ENCODE results near the gene AKR1E2. TPM values are rescaled to one million over a fixed set of nuclear protein-coding genes. Genes with fewer than 3 reads are reported as not detected.

AKR1E2 gene
- total and polyA plus RNA-seq, 2 donors (not counting 3 experiments of a cell fraction or from before 2014, with no cell fraction given), result 4.0 to 8.2 TPM

DNA sequence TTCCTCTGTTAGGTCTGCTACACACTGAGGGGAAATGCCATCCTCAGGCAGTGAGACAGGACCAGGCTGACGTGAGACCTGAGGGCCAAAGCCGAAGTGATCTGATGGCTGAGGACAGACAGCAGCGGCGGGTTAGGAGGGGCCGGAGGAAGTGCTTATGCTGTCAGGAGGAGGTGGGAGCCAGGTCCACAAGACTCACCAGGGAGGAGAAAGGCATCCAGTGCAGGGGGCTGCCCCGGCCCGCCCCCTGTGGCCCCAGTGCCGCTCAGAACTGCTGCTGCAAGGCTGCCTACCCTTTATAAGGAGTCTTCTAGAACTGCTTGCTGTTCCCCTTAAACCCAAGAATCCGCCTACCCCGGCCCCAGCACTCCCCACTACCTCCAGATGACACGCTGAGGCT, 19.8 kb downstream of the AKR1E2 start:
- no peak overlapping the region for H3K9ac ChIP-seq (replicated peaks; ENCODE audit: extremely low read depth, insufficient read depth, low read length)
- H3K4me3 ChIP-seq (replicated peaks in 1 of 3; ENCODE audit: insufficient read depth in 1 of 3, low read depth in 1 of 3, low read length in 3 of 3), result no peak overlapping the region
- H3K79me2 ChIP-seq (ENCODE audit: control insufficient read depth, insufficient read depth, low read length), result no peaks in the 10 kb centered on the region
- dilution Hi-C loops (cut with MboI; ENCODE audit: extremely low pct_ligation_motif_present, low sequenced_read_pairs) (no loop called here), intact Hi-C loops (cut with micrococcal nuclease) (no loop called here)
- no peak overlapping the region for H2AFZ ChIP-seq (ENCODE audit: low read depth, low read length)
- H3K4me1 ChIP-seq (ENCODE audit: control insufficient read depth, extremely low read depth, insufficient read depth, low read length), result peaks cover 22% of the 10 kb centered on the region
- no peaks in the 10 kb centered on the region for H3K9me1 ChIP-seq (replicated peaks; ENCODE audit: control insufficient read depth, extremely low read depth, insufficient read depth, low read length)
- H3K27ac ChIP-seq (ENCODE audit: insufficient read depth, low read depth, low read length), result no peak overlapping the region
- H4K20me1 ChIP-seq (replicated peaks; ENCODE audit: control insufficient read depth, extremely low read depth, insufficient read depth, low read length), result no peaks in the 10 kb centered on the region
- DNase-seq (ENCODE audit: low read depth, low spot score) (no peak), FAIRE-seq (no peak)
- POLR2A ChIA-PET, result no interaction called here
- CTCF ChIA-PET, result no interaction called here
- no peaks in the 10 kb centered on the region for H3K27me3 ChIP-seq (ENCODE audit: control insufficient read depth in 2 of 2, insufficient read depth in 2 of 2, low read length in 2 of 2)
- H3K36me3 ChIP-seq (ENCODE audit: control insufficient read depth in 2 of 2, extremely low read depth in 1 of 2, insufficient read depth in 2 of 2, low read length in 2 of 2), result peaks cover 0 to 4% of the 10 kb centered on the region in 2 experiments
- BruUV-seq (replicated peaks), result no TSS peak
- H3K9me3 ChIP-seq (replicated peaks; ENCODE audit: control insufficient read depth, insufficient read depth, low read length), result no peaks in the 10 kb centered on the region
- no peak overlapping the region for H3K4me2 ChIP-seq (ENCODE audit: insufficient read depth, low read length)
- TF ChIP-seq POLR2AphosphoS5 (IDR thresholded peaks at IDR 0.05; ENCODE audit: insufficient read depth, low read depth, low read length) (no peak), POLR2A (IDR thresholded peaks at IDR 0.05; ENCODE audit: low read depth, low read length) (no peak)
- TF ChIP-seq, protein P1, sequence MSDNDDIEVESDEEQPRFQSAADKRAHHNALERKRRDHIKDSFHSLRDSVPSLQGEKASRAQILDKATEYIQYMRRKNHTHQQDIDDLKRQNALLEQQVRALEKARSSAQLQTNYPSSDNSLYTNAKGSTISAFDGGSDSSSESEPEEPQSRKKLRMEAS (IDR thresholded peaks at IDR 0.05; ENCODE audit: insufficient read depth, insufficient read length), result no peak

DNA sequence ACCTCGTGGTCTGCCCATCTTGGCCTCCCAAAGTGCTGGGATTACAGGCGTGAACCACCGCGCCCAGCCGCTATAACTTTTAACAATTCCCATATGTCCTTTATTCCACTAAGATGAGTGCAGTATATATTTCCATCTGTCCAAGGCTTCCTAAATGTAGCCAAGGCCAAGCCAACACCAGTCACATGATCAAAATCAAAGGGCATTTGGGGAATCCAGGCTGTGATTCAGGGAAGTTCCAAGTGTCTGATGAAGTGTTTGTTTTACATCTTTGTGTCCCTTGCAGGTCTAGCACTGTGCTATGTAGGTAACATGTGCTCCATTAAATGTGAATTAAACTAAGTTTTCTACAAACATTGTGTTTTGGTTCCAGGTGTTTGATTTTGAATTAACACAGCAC, 20.8 kb downstream of the AKR1E2 start:
- Histone ChIP-seq H3K4me2 (ENCODE audit: insufficient read depth, low read length) (no peak overlapping the region), H3K9ac (replicated peaks; ENCODE audit: extremely low read depth, insufficient read depth, low read length) (no peak overlapping the region), H3K9me3 (replicated peaks; ENCODE audit: control insufficient read depth, insufficient read depth, low read length) (no peaks in the 10 kb centered on the region), H3K79me2 (ENCODE audit: control insufficient read depth, insufficient read depth, low read length) (no peaks in the 10 kb centered on the region), H3K4me3 (replicated peaks in 1 of 3; ENCODE audit: insufficient read depth in 1 of 3, low read depth in 1 of 3, low read length in 3 of 3) (no peak overlapping the region), H2AFZ (ENCODE audit: low read depth, low read length) (no peak overlapping the region), H3K27me3 (ENCODE audit: control insufficient read depth in 2 of 2, insufficient read depth in 2 of 2, low read length in 2 of 2) (no peaks in the 10 kb centered on the region), H3K27ac (ENCODE audit: insufficient read depth, low read depth, low read length) (no peak overlapping the region), H3K36me3 (ENCODE audit: control insufficient read depth in 2 of 2, extremely low read depth in 1 of 2, insufficient read depth in 2 of 2, low read length in 2 of 2) (peaks cover 0 to 4% of the 10 kb centered on the region in 2 experiments), H3K4me1 (ENCODE audit: control insufficient read depth, extremely low read depth, insufficient read depth, low read length) (peaks cover 22% of the 10 kb centered on the region), H4K20me1 (replicated peaks; ENCODE audit: control insufficient read depth, extremely low read depth, insufficient read depth, low read length) (no peaks in the 10 kb centered on the region), H3K9me1 (replicated peaks; ENCODE audit: control insufficient read depth, extremely low read depth, insufficient read depth, low read length) (no peaks in the 10 kb centered on the region)
- CTCF ChIA-PET, result interaction anchor here (6.1 kb wide), 1 partner anchor 137 kb away, joined by 136 read pairs; no protein-coding TSS in a partner anchor
- POLR2A ChIA-PET, result no interaction called here
- no TSS peak for BruUV-seq (replicated peaks)
- FAIRE-seq, result no peak
- dilution Hi-C loops (cut with MboI; ENCODE audit: extremely low pct_ligation_motif_present, low sequenced_read_pairs) (no loop called here), intact Hi-C loops (cut with micrococcal nuclease) (no loop called here)
- TF ChIP-seq POLR2AphosphoS5 (IDR thresholded peaks at IDR 0.05; ENCODE audit: insufficient read depth, low read depth, low read length) (no peak), JUN (IDR thresholded peaks at IDR 0.05; ENCODE audit: borderline replicate concordance, insufficient read depth, insufficient read length, low read depth) (no peak), MYC (IDR thresholded peaks at IDR 0.05; ENCODE audit: low read depth, low read length) (no peak), EZH2 (IDR thresholded peaks at IDR 0.05; ENCODE audit: borderline replicate concordance, low read depth, low read length, severe bottlenecking) (no peak), CTCF (IDR thresholded peaks at IDR 0.05; ENCODE audit: extremely low read depth in 1 of 2, insufficient read depth in 1 of 2, low read depth in 1 of 2, low read length in 2 of 2) (no peak), GATA2 (IDR thresholded peaks at IDR 0.05; ENCODE audit: insufficient read depth, insufficient read length, low read depth, low read length) (no peak), FOS (IDR thresholded peaks at IDR 0.05; ENCODE audit: borderline replicate concordance, insufficient read depth, low read length) (no peak), POLR2A (IDR thresholded peaks at IDR 0.05; ENCODE audit: low read depth, low read length) (no peak)
- TF ChIP-seq, protein P1 (IDR thresholded peaks at IDR 0.05; ENCODE audit: insufficient read depth, insufficient read length), result no peak
- no peak for DNase-seq (ENCODE audit: low read depth, low spot score)
